CD4-positive, CD25-positive, alpha-beta regulatory T cell (primary cell): Measurements from ENCODE around the gene HOXD11. TPM values are rescaled to one million over a fixed set of nuclear protein-coding genes. Genes with fewer than 3 reads are reported as not detected.

Experiments used
- ATAC-seq, 2 donors: fragments of 150-1000 bp; cut with Tn5 transposase; one replicate each; pipeline ENCODE4 v1.10.0; 2021; ENCODE audit warnings: low read depth in 2 of 2, moderate number of reproducible peaks in 2 of 2, moderate library complexity in 1 of 2
- DNase-seq, 3 donors: peaks; one replicate each; pipeline versions ENCODE4 v3.0.0 to v3.0.0-alpha.2; 2012 to 2022; ENCODE audit warnings: mixed read lengths in 1 of 3
- H3K27ac ChIP-seq: one replicate; pipeline ENCODE4 v1.7.0; 2013; ENCODE audit warnings: mild to moderate bottlenecking, low read length; ENCODE audit not compliant: insufficient read depth, poor library complexity, severe bottlenecking
- H3K27me3 ChIP-seq: one replicate; pipeline ENCODE4 v1.7.0; 2013; ENCODE audit warnings: low read length; ENCODE audit not compliant: control insufficient read depth, insufficient read depth
- H3K36me3 ChIP-seq: one replicate; pipeline ENCODE4 v1.7.0; 2013; ENCODE audit warnings: mild to moderate bottlenecking, low read length, moderate library complexity; ENCODE audit not compliant: control insufficient read depth, insufficient read depth
- H3K4me1 ChIP-seq: 2 replicates; pipeline ENCODE4 v1.7.0; 2013; ENCODE audit warnings: mild to moderate bottlenecking, low read length; ENCODE audit not compliant: insufficient read depth, control insufficient read depth, poor library complexity, severe bottlenecking
- H3K4me3 ChIP-seq: one replicate; pipeline ENCODE4 v1.7.0; 2013; ENCODE audit warnings: low read depth, mild to moderate bottlenecking, low read length, moderate library complexity
- H3K9me3 ChIP-seq, 2 experiments: 1 replicate in 1 of 2; 2 replicates in 1 of 2; pipeline ENCODE4 v1.7.0; 2013; ENCODE audit warnings: low read length in 2 of 2, mild to moderate bottlenecking in 1 of 2, moderate library complexity in 1 of 2; ENCODE audit not compliant: control insufficient read depth in 2 of 2
- H3K27ac Mint-ChIP-seq, 3 donors: one replicate each; pipeline ENCODE4 v1.8.0; 2020 to 2022; ENCODE audit warnings: mild to moderate bottlenecking in 3 of 3, mixed read lengths in 3 of 3, moderate library complexity in 2 of 3
- H3K27me3 Mint-ChIP-seq: one replicate; pipeline ENCODE4 v1.8.0; 2022; ENCODE audit warnings: mild to moderate bottlenecking, mixed read lengths
- H3K36me3 Mint-ChIP-seq: one replicate; pipeline ENCODE4 v1.8.0; 2020; ENCODE audit warnings: mixed read lengths
- H3K4me1 Mint-ChIP-seq, 4 donors: one replicate each; pipeline ENCODE4 v1.8.0; 2020 to 2022; ENCODE audit warnings: mixed read lengths in 4 of 4, mild to moderate bottlenecking in 1 of 4
- H3K4me3 Mint-ChIP-seq, 4 donors: one replicate each; pipeline ENCODE4 v1.8.0; 2020 to 2022; ENCODE audit warnings: mild to moderate bottlenecking in 4 of 4, mixed read lengths in 4 of 4, moderate library complexity in 3 of 4
- H3K9me3 Mint-ChIP-seq, 7 donors: one replicate each; pipeline ENCODE4 v1.8.0; 2020 to 2022; ENCODE audit warnings: mixed read lengths in 7 of 7, mild to moderate bottlenecking in 3 of 7, moderate library complexity in 2 of 7
- polyA plus RNA-seq, 4 donors: library from polyadenylated mRNA; unstranded; fragments of 300-500 nt; fragmentation: Illumina TruSeq; gene quantifications; one replicate each; pipeline ENCODE4 v1.2.3, GENCODE V29; 2021
- total RNA-seq: library from RNA; stranded (reverse); gene quantifications from one replicate; pipeline ENCODE4 v1.2.3, GENCODE V29; 2022

HOXD11 gene
- total and polyA plus RNA-seq, 5 donors from 2014 or later = not detected

DNA sequence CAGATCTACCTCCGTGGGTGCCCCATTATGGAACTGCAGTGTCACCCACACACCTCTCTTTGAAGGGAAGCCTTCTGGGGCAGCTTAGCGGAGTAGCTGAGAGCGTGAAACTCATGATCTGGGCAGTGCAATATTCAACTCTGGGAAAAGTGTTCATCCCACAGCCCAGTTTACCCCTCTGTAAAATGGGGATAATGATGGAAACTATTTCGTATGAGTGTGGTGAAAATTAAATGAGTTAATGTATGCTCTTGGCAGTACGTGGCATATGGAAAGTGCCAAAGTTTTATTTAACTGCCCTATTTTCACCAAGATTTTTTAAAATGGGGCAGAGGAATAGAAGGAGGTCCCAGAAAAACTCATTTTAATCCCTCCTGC is 34.8 kb upstream of the HOXD11 start:
- no peak for ATAC-seq
- no peak overlapping the region for H3K4me3 ChIP-seq
- H3K27ac Mint-ChIP-seq = no peak overlapping the region

DNA sequence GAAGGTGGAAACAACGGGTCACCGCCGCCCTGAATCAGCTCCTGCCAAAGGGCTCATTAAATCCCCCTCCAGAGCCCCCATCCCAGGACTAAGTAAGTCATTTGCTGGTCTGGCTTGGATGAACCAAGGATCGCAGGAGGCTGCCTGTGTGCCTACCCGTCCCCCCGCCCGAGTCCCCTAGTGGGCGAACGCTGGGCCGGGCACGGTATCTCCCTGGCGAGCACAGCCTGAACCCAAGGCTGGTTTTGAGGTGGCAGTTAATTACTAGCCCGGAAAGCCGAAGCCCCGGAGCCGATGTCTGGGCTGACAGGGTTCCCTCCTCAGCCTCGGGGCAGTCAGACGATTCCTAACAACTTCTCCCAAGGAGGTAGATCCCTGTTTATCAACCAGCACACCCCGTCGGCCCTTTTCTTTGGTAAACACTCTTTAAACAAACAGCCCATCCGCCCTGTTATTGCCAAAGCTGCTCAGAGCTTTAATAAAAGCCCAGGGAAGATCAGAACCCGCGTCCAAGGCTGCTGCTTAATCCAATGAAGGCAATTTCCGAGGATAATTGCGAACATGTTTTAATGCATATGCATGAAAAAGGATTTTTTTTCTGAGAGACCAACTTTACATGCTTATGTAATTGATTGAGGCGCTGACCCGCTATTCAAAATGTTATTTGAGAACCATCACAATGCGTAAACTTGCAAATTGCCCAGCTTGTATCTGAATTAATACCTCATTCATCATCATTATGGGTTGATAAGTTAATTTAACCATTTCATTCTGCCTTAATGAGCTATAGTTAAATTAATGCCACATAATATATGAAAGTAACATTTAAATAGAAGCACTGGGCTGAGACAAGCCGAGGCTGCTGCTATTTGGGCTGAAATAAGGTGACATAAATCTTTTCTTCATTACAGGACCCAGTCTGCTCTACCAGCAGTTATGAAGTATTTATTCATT is 33.9 kb upstream of the HOXD11 start:
- peaks cover 10 to 18% of the 10 kb centered on the region in 2 experiments for H3K9me3 ChIP-seq
- no peaks in the 10 kb centered on the region for H3K4me1 ChIP-seq
- no peak for ATAC-seq
- no peaks in the 10 kb centered on the region for H3K36me3 Mint-ChIP-seq
- H3K27ac ChIP-seq = no peak overlapping the region
- no peak overlapping the region for H3K4me3 Mint-ChIP-seq
- H3K27me3 ChIP-seq = peaks cover 80% of the 10 kb centered on the region
- H3K4me3 ChIP-seq = no peak overlapping the region
- no peaks in the 10 kb centered on the region for H3K36me3 ChIP-seq
- H3K27ac Mint-ChIP-seq = no peak overlapping the region
- no peak for DNase-seq
- peaks cover 0 to 5% (median 2%) of the 10 kb centered on the region in 4 donors for H3K4me1 Mint-ChIP-seq
- H3K27me3 Mint-ChIP-seq = peaks cover 95% of the 10 kb centered on the region
- peaks cover 0 to 20% (median 1%) of the 10 kb centered on the region in 7 donors for H3K9me3 Mint-ChIP-seq

More for the DNA sequence above, 34.8 kb upstream of the HOXD11 start:
- peaks cover 0 to 10% (median 0%) of the 10 kb centered on the region in 4 donors for H3K4me1 Mint-ChIP-seq
- Histone ChIP-seq H3K36me3 (no peaks in the 10 kb centered on the region), H3K27me3 (peaks cover 73% of the 10 kb centered on the region), H3K4me1 (peaks cover 2% of the 10 kb centered on the region), H3K27ac (no peak overlapping the region), H3K9me3 (peaks cover 7 to 14% of the 10 kb centered on the region in 2 experiments)
- no peak for DNase-seq
- peaks cover 98% of the 10 kb centered on the region for H3K27me3 Mint-ChIP-seq
- H3K36me3 Mint-ChIP-seq = no peaks in the 10 kb centered on the region
- no peak overlapping the region for H3K4me3 Mint-ChIP-seq
- H3K9me3 Mint-ChIP-seq = peaks cover 0 to 20% (median 1%) of the 10 kb centered on the region in 7 donors

DNA sequence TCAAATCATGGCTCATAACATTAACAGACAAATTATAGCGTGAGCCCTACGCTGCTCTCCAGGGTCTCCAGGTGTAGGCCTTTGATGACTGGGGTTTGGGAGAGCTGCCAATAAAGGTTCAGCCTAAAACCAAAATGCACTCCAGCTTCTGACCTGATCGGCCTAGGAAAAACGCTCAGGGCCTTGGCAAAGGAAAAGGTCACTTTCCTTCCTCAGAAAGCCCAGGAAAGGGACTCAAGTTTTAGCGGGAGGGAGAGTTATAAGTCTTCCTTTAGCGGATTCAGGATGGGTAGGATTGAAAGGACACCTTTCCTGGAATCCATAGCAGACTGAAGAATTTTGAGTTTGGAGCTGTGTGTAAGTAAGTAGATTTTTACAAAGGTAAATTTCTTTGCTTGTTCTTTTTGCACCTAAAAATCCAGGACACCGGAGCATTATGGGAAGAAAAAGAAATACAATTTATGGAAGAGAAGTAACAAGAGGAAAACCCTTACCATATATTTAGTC is 32.1 kb upstream of the HOXD11 start:
- H3K4me3 Mint-ChIP-seq = no peak overlapping the region
- Histone ChIP-seq H3K4me1 (peaks cover 9% of the 10 kb centered on the region), H3K4me3 (no peak overlapping the region), H3K27me3 (peaks cover 76% of the 10 kb centered on the region), H3K27ac (no peak overlapping the region), H3K9me3 (peaks cover 21 to 24% of the 10 kb centered on the region in 2 experiments), H3K36me3 (no peaks in the 10 kb centered on the region)
- H3K27ac Mint-ChIP-seq = no peak overlapping the region
- no peaks in the 10 kb centered on the region for H3K36me3 Mint-ChIP-seq
- ATAC-seq (no peak), DNase-seq (no peak)
- peaks cover 0 to 15% (median 8%) of the 10 kb centered on the region in 4 donors for H3K4me1 Mint-ChIP-seq
- H3K27me3 Mint-ChIP-seq = peaks cover 92% of the 10 kb centered on the region
- peaks cover 0 to 30% (median 4%) of the 10 kb centered on the region in 7 donors for H3K9me3 Mint-ChIP-seq

DNA sequence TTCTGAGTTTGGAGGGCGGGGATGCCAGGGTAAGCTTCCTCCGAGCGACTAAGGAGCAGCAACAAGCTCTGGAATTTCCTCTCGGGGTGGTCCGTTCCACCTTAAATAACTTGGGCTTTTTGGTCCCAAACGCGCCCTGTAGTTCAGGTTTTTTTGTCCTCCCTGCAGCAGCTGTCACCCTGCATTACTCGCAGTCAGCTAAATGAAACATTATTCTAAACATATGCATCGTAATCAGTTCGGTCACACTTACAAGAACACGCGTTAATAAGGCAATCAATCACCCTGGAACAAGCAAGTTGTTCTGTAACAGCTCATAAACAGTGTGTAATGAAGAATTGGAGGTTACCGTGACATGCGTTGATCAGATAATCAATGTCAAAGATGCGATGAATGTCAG is 31.6 kb upstream of the HOXD11 start:
- DNase-seq = no peak
- Histone ChIP-seq H3K4me3 (no peak overlapping the region), H3K9me3 (peaks cover 21 to 25% of the 10 kb centered on the region in 2 experiments), H3K27ac (no peak overlapping the region), H3K36me3 (no peaks in the 10 kb centered on the region), H3K4me1 (peaks cover 11% of the 10 kb centered on the region), H3K27me3 (peaks cover 71% of the 10 kb centered on the region)
- H3K4me1 Mint-ChIP-seq = peaks cover 0 to 15% (median 8%) of the 10 kb centered on the region in 4 donors
- H3K36me3 Mint-ChIP-seq = no peaks in the 10 kb centered on the region
- H3K4me3 Mint-ChIP-seq = peak overlapping the region in 1 of 4 donors; percentile 27
- no peak overlapping the region for H3K27ac Mint-ChIP-seq
- H3K27me3 Mint-ChIP-seq = peaks cover 87% of the 10 kb centered on the region
- peaks cover 0 to 30% (median 4%) of the 10 kb centered on the region in 7 donors for H3K9me3 Mint-ChIP-seq
- ATAC-seq = no peak

DNA sequence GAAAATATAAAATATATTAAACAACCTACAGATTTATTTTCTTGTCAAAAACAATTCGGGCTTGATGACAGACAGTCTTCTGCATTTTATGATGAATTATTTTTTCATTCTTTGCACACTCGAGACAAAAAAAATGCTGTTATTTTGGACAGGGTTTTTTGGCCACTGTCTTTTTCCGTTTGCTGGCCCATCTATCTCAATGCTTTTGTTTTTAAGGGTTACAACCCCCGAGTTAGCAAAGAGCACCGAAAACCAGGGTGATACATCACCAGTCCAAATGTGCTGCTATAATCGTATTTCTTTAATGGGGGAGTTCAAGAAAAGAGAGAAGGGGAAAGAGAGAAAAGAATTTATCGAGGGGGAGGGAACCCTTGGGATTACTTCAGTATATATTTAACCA is 31.0 kb upstream of the HOXD11 start:
- no peaks in the 10 kb centered on the region for H3K36me3 ChIP-seq
- H3K9me3 ChIP-seq = peaks cover 23 to 31% of the 10 kb centered on the region in 2 experiments
- Mint-ChIP-seq H3K36me3 (no peaks in the 10 kb centered on the region), H3K4me1 (peaks cover 0 to 15% (median 9%) of the 10 kb centered on the region in 4 donors), H3K27ac (no peak overlapping the region), H3K9me3 (peaks cover 0 to 33% (median 4%) of the 10 kb centered on the region in 7 donors), H3K4me3 (no peak overlapping the region), H3K27me3 (peaks cover 86% of the 10 kb centered on the region)
- no peak overlapping the region for H3K4me3 ChIP-seq
- H3K27me3 ChIP-seq = peaks cover 70% of the 10 kb centered on the region
- peaks cover 13% of the 10 kb centered on the region for H3K4me1 ChIP-seq
- H3K27ac ChIP-seq = no peak overlapping the region
- DNase-seq = no peak
- ATAC-seq = no peak

DNA sequence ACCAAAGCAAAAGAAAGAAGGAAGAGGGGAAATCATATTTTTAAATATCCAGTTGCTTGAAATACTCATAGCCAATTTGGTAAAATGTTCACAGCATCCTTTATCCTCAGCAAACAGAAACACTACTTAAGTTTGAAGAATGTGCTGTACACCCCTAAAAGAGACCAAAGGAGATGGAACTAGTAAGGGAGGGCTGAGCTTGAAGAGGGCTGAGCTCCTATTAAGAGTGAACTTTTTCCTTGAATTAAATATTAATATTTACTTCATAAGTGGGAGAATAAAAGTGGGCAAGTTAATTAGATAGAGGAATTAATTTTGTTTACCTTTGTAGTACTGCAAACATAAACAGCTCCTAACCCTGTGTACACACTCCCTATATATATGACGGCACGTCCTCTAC is 30.3 kb upstream of the HOXD11 start:
- Histone ChIP-seq H3K9me3 (peaks cover 28 to 38% of the 10 kb centered on the region in 2 experiments), H3K4me1 (peaks cover 13% of the 10 kb centered on the region), H3K27me3 (peaks cover 73% of the 10 kb centered on the region), H3K27ac (no peak overlapping the region), H3K36me3 (no peaks in the 10 kb centered on the region), H3K4me3 (no peak overlapping the region)
- Mint-ChIP-seq H3K36me3 (no peaks in the 10 kb centered on the region), H3K4me3 (peak overlapping the region in 1 of 4 donors; percentile 21), H3K27ac (no peak overlapping the region), H3K27me3 (peaks cover 86% of the 10 kb centered on the region), H3K9me3 (peaks cover 0 to 37% (median 7%) of the 10 kb centered on the region in 7 donors), H3K4me1 (peaks cover 0 to 15% (median 10%) of the 10 kb centered on the region in 4 donors)
- ATAC-seq (no peak), DNase-seq (no peak)

DNA sequence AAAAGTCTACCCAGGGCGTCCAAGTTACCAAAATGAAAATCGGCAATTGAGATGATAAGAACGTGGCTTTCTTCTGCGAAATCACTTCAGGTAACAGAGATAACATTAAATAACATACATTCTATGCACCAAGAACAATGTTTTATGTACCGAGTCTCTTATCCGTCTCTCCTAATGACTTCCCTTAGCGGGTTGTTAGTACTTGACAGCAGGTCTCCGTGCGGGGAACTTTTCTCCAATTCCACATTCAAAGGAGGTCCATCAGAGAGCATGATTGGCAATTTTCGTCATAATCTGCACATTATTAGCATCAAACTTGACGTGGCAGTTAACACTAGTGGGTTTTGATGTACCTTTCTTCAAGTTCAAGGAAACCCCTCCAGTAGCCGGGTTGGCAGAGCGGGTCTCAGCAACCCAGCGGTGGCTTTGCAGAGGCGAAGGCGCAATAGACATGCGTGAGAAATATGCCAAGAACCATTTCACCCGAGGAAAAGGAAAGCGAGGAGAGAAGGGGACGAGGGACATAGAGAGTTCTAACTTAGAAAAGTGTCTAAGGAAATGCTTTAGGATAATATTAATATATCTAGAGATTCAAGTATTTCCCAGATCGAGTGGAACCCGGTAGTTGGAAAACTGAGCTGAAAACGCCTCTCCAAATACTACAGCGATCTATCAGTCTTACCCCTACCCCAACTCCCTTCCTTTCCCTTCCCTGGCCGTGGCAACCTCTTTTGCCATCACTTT is 28.4 kb upstream of the HOXD11 start:
- Mint-ChIP-seq H3K9me3 (peaks cover 0 to 42% (median 11%) of the 10 kb centered on the region in 7 donors), H3K4me1 (peaks cover 2 to 15% (median 12%) of the 10 kb centered on the region in 4 donors), H3K27me3 (peaks cover 87% of the 10 kb centered on the region), H3K36me3 (peaks cover 3% of the 10 kb centered on the region), H3K4me3 (peak overlapping the region; percentile 44 to 84 (median 64)), H3K27ac (peak overlapping the region in 2 of 3 donors; percentile 77 to 84)
- Histone ChIP-seq H3K4me1 (peaks cover 13% of the 10 kb centered on the region), H3K9me3 (peaks cover 30 to 58% of the 10 kb centered on the region in 2 experiments), H3K27me3 (peaks cover 65% of the 10 kb centered on the region), H3K4me3 (no peak overlapping the region), H3K36me3 (no peaks in the 10 kb centered on the region), H3K27ac (no peak overlapping the region)
- DNase-seq = no peak
- no peak for ATAC-seq
